ENCODE data around the gene ZNF862.
"Not testable (repeated sequence)": the region's sequence is repeated elsewhere in the genome, so short reads cannot be mapped to it uniquely, and the experiment has no call there.

ZNF862 gene

GRCh38 chr7:149880638-149881311, 42.6 kb downstream of the ZNF862 start:
- peak; percentile 13 for DNase-seq (ENCODE audit: low read depth, low spot score)

GRCh38 chr7:149881328-149882247, 43.4 kb downstream of the ZNF862 start:
- DNase-seq (ENCODE audit: low read depth, low spot score), result no peak

- DNase-seq (ENCODE audit: low read depth, low spot score), result peak; percentile 43
Measured at GRCh38 chr7:149882248-149883047, 44.3 kb downstream of the ZNF862 start.

GRCh38 chr7:149883048-149883438, 44.9 kb downstream of the ZNF862 start:
- DNase-seq (ENCODE audit: low read depth, low spot score), result no peak

GRCh38 chr7:149883452-149883861, 45.3 kb downstream of the ZNF862 start:
- DNase-seq (ENCODE audit: low read depth, low spot score), result peak; percentile 55

- peak; percentile 1 for DNase-seq (ENCODE audit: low read depth, low spot score)
Measured at GRCh38 chr7:149884016-149884415, 45.8 kb downstream of the ZNF862 start.

- peak; percentile 20 for DNase-seq (ENCODE audit: low read depth, low spot score)
Measured at GRCh38 chr7:149884541-149884940, 46.4 kb downstream of the ZNF862 start.

GRCh38 chr7:149885191-149886017, 47.2 kb downstream of the ZNF862 start:
- DNase-seq (ENCODE audit: low read depth, low spot score), result peak; percentile 50

- no peak for DNase-seq (ENCODE audit: low read depth, low spot score)
Measured at GRCh38 chr7:149886018-149886415, 47.8 kb downstream of the ZNF862 start.

GRCh38 chr7:149887311-149887710, 49.1 kb downstream of the ZNF862 start:
- no peak for DNase-seq (ENCODE audit: low read depth, low spot score)

GRCh38 chr7:149890715-149891114, 52.5 kb downstream of the ZNF862 start:
- not testable (repeated sequence) for DNase-seq (ENCODE audit: low read depth, low spot score)

- DNase-seq (ENCODE audit: low read depth, low spot score), result not testable (repeated sequence)
Measured at GRCh38 chr7:149894957-149895356, 56.8 kb downstream of the ZNF862 start.

- not testable (repeated sequence) for DNase-seq (ENCODE audit: low read depth, low spot score)
Measured at GRCh38 chr7:149907776-149908376, 69.7 kb downstream of the ZNF862 start.

- DNase-seq (ENCODE audit: low read depth, low spot score), result not testable (repeated sequence)
Measured at GRCh38 chr7:149910219-149910618, 72.0 kb downstream of the ZNF862 start.

- DNase-seq (ENCODE audit: low read depth, low spot score), result peak; percentile 27
Measured at GRCh38 chr7:149912126-149912525, 74.0 kb downstream of the ZNF862 start.
